Fibroblast of skin of right quadriceps (primary cell): ENCODE data around the gene NOXRED1.
"Not testable (repeated sequence)": the region's sequence is repeated elsewhere in the genome, so short reads cannot be mapped to it uniquely, and the experiment has no call there.

Experiments
- DNase-seq: peaks from one replicate; pipeline ENCODE4 v3.0.0-alpha.2; 2013

The NOXRED1 gene, protein sequence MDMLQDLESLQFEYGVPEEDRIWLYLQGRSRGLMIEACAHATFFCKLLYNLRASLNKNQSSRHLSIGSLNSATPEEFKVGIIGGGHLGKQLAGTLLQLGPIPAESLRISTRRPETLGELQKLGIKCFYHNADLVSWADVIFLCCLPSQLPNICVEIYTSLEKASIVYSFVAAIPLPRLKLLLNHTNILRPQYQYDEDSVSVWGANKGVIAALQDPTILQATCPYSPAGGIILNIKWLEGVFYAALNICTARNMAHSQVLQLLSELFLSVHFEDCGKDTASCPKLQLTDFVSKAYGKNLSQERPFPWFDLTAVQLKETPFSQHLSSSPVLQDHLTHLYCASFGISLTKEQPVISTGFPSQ

GRCh38 chr14:77423423-77423822 lies at the start of gene NOXRED1:
TSS of gene NOXRED1 (minus strand) at chr14:77423523. CDS start at chr14:77422889, 634 bp downstream.
- no peak for DNase-seq

- no peak for DNase-seq
Observed at GRCh38 chr14:77470224-77470870, 47.0 kb upstream of the NOXRED1 start.

DNA sequence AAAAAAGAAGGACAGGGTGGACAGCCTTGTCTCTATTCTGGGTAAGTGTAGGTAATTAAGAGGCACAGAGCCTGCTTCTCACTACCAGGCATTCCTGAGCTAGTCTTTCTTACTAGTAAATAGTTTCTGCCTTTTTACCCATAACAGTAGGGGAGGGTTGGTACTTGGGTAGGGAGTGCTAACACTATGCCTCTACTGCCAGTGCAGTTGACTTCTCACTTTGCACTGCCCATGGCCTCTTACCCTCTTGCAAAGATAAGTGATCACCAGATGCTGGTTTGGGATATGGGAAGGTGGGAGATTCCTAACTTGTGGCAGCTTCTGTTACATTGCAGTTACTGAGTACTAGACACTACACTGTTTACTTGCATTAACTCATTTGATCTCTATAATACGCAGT lies 46.2 kb upstream of the NOXRED1 start:
- no peak for DNase-seq

DNA sequence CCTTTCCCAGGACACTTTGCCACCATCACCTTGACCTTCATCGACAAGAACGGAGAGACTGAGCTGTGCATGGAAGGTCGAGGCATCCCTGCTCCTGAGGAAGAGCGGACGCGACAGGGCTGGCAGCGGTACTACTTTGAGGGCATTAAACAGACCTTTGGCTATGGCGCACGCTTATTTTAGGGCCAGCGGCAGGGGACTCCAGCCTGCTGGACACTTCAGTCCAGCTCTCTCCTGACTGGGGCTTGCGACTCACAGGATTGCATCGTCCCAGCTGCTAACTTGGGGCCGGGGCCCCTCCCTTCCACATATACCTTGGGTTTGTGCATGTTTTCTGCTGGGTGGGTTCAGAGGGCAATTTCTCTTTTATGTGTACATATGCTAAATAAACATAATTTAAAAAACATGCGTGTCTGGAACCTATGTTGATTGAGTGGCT lies 45.8 kb upstream of the NOXRED1 start:
- no peak for DNase-seq

- no peak for DNase-seq
Observed at GRCh38 chr14:77467801-77468200, 44.5 kb upstream of the NOXRED1 start.

DNA sequence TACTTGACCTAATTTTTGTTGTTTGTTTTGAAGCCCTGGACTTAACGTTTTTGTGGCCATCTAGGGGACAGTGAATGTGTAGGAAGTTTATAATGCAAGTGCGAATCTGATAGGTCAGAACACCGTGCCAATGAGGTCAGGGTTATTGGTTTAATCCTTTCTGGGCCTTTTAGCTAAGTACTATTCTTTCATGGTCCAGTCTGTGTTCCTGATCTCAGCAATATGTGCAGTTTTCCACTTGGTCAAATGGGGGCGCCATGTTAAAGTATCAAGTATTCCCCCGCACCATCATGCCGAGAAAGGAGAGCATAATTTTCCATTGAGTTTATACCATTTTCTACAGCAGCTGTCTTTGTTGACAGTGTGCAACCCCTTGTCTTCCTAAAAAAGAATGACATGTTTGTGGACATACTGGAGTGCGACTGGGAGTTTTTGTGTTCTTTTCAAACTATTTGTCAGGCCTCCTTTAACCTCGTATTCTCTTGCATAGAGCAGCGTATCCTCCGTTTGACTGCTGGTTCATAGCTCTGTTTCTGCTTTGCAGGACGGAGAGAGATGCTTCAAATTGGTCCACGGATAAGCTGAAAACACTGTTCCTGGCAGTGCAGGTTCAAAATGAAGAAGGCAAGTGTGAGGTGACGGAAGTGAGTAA lies 35.9 kb upstream of the NOXRED1 start:
- DNase-seq: peak; percentile 64

DNA sequence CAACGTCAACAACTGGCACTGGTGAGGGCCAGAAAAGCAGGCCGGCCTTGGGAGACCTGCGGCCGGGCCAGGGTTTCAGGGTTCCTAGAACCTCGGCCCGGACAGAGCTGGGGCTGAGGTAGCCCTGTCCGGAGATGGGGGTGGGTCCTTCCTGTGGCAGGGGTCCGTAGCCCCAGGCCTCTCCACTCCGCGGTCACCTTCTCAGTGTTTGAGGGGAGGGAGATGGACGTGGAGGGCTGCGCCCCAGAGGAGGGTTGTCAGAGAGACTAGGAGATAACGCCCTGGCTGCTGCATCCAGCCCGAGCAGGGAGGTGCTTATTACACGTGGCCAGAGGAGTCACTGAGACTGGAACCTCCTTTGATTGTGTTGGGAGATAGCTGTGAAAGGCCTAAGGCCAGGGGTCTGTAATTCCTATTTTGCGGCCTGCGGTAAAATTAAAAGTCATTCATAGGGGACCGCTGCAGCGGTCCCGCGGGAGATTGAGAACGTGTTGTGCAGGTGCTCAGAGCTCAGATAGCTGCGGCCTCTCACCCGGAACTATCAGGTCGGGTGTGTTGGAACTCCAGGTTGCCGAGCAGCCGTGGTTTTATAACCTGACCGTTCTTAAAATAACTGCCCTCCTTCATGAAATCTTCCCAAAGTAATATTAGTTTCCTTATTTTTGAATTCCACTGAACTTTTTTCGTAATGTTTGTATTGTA lies 35.1 kb upstream of the NOXRED1 start:
- DNase-seq: peak; percentile 8

DNA sequence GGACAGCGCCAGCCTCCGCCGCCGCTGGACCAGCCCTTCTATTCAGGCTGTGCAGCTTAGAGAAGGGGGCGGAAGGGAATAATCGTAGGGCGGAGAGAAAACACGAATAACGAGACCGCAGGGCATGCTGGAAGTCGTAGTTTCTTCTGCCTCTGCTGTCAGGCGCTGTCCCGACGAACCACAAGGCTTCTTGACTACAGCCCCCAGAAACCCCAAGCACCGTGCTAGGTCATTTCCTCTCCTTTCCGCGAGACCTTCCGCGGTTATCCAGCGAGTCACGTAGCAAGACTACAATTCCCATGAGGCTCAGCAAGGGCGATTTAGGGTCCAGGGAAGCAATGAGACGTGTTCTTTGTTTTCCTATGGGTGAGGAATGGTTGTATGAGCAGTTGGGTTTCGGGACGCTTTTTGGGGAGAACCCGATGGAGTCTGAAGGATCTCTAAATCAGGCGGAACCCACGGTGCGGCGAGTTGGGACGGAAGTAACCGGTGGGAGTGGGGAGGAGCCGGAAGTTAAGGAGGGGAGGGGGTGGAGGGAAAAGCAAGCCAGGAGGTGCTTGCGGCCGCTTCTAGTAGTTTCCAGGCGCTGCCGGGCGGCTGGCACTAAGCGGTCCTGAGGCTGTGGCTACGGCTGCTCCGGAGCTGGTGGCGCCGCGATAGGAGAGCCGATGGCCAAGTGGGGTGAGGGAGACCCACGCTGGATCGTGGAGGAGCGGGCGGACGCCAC lies 34.4 kb upstream of the NOXRED1 start, which contains the start of the genes AHSA1 and VIPAS39:
AHSA1 (plus strand) TSS at position 572 of the 727 bp plus-strand sequence; CDS start at position 669, 97 bp downstream.
VIPAS39 (minus strand) TSS at position 80 of the 727 bp plus-strand sequence. CDS start 3,499 bp downstream, outside the sequence.
- DNase-seq: peak; percentile 99

- DNase-seq: no peak
Observed at GRCh38 chr14:77457115-77457521, 33.8 kb upstream of the NOXRED1 start.

GRCh38 chr14:77455966-77456640 lies 32.8 kb upstream of the NOXRED1 start:
- DNase-seq: no peak

DNA sequence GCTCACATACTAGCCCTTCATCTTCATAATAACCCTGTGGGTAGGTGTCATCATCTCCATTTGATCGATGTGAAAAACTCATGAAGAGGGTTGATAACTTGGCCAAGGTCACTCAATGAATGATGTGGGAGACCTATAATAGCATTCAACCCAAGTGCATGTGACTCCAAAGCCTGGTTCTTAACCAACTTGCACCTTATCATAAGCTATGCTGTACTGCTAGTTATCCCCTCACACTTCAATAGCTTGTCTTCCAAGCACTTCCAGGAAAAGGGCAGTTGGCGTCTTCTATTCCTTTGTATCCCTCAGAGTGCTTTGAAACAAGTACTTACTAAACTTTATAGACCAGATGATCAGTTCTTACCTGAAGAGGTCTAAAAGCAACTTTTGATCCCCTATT lies 18.9 kb upstream of the NOXRED1 start:
- no peak for DNase-seq

- DNase-seq: no peak
Observed at GRCh38 chr14:77439861-77440260, 16.5 kb upstream of the NOXRED1 start.

- DNase-seq: no peak
Observed at GRCh38 chr14:77438596-77438995, 15.3 kb upstream of the NOXRED1 start.

DNA sequence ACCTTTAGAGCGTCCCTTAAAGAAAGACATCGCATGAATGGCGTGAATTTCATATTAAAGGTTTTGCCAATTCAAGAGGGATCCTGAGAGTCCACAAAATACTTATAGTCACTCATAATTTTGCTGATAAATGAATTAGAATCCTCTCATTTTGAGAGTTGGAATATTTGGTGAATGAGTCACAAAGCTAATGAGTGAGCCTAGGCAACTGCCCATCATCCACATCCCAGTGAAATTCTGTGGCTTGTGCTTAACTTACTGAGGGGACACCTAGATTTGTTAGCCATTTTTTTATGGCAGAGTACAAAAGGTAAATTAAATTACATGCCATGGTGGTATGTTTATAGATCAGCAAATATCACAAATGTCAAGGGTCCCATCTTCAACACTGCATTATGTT lies 12.7 kb upstream of the NOXRED1 start:
- peak; percentile 18 for DNase-seq

DNA sequence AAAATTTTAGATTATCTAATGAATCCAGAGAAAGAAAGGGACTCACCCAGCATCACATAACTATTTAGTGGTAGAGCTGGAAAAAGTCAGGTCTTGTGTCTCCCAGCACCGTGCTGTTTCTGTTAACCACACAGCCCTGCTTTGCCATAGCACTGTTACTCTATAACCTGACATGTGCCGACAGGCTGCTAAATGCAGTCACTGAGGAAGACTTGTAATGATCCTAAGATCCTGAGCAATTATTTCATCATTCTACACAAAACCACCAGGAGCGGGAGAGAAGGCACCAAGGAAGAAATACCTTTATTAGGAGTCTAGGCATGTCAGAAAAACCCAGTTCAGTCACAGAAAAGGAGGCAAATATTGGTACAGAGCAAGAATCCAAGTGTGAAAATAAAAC lies 3.1 kb upstream of the NOXRED1 start:
- DNase-seq: no peak

DNA sequence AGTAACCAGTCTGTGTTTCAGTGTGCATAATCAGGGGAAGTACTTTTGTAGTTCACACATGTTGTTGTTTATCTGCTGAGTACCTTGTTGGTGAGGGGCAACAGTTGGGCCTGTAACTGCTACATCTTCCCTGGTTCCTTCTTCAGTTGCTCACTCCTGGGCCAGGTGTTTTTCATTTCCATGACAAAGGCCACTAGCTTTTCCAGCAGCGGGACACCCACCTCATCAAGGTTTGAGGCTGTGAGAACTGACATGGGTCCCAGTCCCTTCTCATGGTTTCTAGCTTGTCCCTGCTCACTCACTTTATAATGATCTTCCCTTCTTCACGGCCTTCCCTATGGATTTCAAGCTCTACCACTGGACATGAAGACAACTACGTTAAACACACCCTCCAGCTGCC lies 1.5 kb upstream of the NOXRED1 start:
- DNase-seq: no peak

DNA sequence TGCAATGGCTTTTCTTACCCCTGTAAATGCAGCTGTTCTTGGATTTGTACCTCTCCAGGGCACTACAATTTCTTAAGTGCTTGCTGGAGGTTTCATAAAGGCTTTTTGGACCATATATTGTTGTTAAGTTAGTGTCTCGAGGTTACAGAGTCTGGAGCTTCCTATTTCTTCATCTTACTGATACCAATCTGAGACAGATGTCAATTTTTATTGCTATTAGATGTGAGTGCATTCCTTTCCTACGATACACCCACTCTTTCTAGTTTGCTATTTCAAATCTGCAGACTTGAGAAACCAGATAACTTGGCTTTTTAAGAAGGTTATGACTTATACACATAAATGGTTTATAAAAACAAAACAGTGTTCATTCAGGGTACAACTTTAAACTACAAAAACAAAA lies 2.1 kb downstream of the NOXRED1 start:
- peak; percentile 15 for DNase-seq

DNA sequence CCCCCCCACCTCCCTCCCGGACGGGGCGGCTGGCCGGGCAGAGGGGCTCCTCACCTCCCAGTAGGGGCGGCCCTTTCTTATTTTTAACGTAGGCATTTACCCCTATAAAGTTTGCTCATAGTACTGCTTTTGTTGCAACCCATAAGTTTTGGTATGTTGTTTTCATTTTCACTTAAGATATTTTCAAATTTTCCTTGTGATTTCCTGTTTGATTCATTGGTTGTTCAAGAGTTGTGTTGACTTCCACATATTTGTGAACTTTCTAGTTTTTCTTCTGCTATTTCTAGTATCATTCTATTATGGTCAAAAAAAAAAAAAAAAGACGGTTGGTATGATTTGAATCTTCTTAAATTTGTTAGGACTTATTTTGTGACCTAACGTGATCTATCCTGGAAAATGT lies 6.5 kb downstream of the NOXRED1 start:
- no peak for DNase-seq

DNA sequence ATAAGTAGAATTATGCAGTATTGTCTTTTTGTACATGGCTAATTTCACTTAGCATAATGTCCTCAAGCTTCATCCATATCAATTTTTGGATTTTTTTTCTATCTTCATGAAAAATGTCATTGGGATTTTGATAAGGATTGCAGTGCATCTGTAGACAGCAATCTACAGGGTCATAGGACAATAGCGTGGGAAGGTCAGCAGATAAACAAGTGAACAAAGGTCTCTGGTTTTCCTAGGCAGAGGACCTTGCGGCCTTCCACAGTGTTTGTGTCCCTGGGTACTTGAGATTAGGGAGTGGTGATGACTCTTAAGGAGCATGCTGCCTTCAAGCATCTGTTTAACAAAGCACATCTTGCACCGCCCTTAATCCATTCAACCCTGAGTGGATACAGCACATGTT lies 7.2 kb downstream of the NOXRED1 start:
- not testable (repeated sequence) for DNase-seq

DNA sequence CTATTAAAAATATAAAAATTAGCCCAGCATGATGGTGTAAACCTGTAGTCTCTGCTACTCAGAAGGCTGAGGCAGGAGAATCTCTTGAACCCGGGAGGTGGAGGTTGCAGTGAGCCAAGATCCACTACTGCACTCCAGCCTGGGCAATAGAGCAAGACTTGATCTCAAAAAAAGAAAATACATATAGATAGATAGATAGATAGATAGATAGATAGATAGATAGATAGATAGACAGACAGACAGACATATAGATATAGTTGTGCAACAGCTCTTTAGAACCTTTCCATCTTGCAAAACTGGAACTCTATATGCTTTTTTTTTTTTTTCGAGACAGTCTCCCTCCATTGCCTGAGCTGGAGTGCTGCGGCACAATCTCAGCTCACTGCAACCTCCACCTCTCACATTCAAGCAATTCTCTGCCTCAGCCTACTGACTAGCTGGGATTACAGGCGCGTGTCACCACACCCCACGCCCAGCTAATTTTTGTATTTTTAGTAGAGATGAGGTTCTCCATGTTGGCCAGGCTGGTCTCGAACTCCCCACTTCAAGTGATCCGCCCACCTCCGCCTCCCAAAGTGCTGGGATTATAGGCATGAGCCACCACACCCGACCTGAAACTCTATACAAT lies 7.8 kb downstream of the NOXRED1 start:
- not testable (repeated sequence) for DNase-seq

GRCh38 chr14:77409131-77409533 lies 14.2 kb downstream of the NOXRED1 start:
- DNase-seq: no peak
